IPS-20b (cell line): ENCODE measurements around the gene DPP10.

Source experiments
- H3K27ac ChIP-seq: one replicate; pipeline ENCODE4 v1.5.1; 2013; ENCODE audit warnings: low read length
- H3K27me3 ChIP-seq: 2 replicates; pipeline ENCODE4 v1.6.1; 2013; ENCODE audit warnings: mild to moderate bottlenecking, low read length, inconsistent platforms; ENCODE audit not compliant: insufficient read depth
- H3K36me3 ChIP-seq: 2 replicates; pipeline ENCODE4 v1.6.1; 2013; ENCODE audit warnings: low read depth, mild to moderate bottlenecking, inconsistent platforms, low read length, moderate library complexity; ENCODE audit not compliant: insufficient read depth
- H3K4me1 ChIP-seq: 2 replicates; pipeline ENCODE4 v1.6.1; 2013; ENCODE audit warnings: mild to moderate bottlenecking, control low read depth, inconsistent platforms, low read length, moderate library complexity; ENCODE audit not compliant: insufficient read depth
- H3K4me3 ChIP-seq: 2 replicates; pipeline ENCODE4 v1.5.1; 2013; ENCODE audit warnings: mild to moderate bottlenecking, low read length, inconsistent platforms
- H3K9ac ChIP-seq: 2 replicates; pipeline ENCODE4 v1.6.1; 2013; ENCODE audit warnings: low read depth, mild to moderate bottlenecking, inconsistent platforms, low read length, moderate library complexity
- H3K9me3 ChIP-seq: 2 replicates; pipeline ENCODE4 v1.6.1; 2013; ENCODE audit warnings: mild to moderate bottlenecking, low read depth, low read length, inconsistent platforms; ENCODE audit not compliant: insufficient read depth

Gene DPP10

DNA sequence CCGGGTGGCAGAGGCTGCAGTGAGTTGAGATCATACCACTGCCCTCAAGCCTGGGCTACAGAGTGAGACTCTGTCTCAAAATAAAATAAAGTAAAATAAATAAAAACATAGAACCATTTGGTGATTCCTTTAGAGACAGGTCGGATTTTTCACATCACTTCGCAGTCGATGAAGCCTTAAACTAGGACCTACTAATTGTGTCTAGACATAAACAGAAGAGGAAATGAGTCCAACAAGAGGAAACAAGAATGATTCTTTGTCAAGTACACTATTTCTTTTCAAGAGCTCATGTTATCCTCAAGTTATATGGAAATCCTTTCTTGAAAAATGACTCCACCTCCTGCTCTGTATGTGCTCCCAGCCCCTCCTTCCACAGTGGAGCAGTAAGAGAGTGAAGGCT is 758.9 kb downstream of the DPP10 start:
- Histone ChIP-seq H3K4me3 (no peak overlapping the region), H3K27ac (no peak overlapping the region), H3K27me3 (no peaks in the 10 kb centered on the region), H3K36me3 (no peaks in the 10 kb centered on the region), H3K9ac (no peak overlapping the region), H3K9me3 (no peaks in the 10 kb centered on the region), H3K4me1 (no peaks in the 10 kb centered on the region)

DNA sequence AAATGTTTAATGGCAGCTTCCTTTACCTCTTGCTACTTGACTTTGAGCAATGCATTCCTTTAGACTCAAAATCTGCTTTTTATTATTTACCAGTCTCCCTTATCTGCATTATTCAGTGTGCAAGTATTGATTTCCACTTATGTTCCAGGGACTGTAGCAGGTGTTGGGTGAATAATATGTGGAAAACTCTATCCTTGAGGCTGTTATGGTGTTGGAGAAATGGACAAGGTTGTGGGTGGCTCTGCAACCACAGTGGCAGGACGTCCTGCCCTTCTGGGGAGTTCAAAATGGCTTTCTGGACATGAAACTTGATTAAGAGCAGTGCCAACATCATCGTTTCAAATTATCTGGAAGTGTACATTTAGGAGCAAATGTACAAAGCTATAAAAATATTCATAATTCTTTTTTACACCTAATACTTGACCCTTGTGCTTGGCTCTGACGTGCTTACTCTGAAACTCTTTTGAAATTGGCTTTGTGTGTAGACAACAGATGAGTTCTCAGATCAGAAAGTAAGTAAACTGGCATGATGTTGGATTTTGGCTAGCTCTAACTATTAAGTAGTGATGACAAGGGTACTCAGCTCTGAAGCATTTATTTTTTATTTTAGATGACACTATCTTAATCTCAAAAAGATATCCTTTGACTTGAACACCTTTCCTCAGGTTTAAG is 766.2 kb downstream of the DPP10 start:
- no peak overlapping the region for H3K27ac ChIP-seq
- no peak overlapping the region for H3K4me3 ChIP-seq
- H3K27me3 ChIP-seq: no peaks in the 10 kb centered on the region
- no peaks in the 10 kb centered on the region for H3K9me3 ChIP-seq
- no peak overlapping the region for H3K9ac ChIP-seq
- no peaks in the 10 kb centered on the region for H3K36me3 ChIP-seq
- peaks cover 17% of the 10 kb centered on the region for H3K4me1 ChIP-seq

DNA sequence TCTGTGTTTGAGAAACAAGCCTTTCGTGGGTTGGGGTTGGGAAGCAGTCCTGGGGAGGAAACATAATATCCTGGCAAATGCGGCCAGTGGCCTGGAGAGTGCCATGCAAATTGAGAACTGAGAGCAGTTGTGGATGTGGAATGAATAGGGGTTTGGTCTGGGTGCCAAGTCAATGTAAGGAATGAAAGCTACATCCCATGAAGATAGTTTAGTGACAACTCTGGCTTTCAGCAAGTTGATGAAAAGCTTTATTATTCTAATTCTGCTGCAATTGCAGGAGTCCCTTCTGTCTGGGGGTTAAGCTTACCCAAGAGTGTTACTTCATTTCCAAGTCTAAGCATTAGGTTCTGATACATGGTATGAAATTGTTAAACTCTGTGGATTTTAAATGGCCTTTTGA is 771.6 kb downstream of the DPP10 start:
- Histone ChIP-seq H3K36me3 (no peaks in the 10 kb centered on the region), H3K27me3 (no peaks in the 10 kb centered on the region), H3K4me3 (peak overlapping the region; percentile 40; the same call in 1 of the 2 replicates), H3K9ac (no peak overlapping the region), H3K4me1 (peaks cover 29% of the 10 kb centered on the region), H3K27ac (no peak overlapping the region), H3K9me3 (no peaks in the 10 kb centered on the region)

DNA sequence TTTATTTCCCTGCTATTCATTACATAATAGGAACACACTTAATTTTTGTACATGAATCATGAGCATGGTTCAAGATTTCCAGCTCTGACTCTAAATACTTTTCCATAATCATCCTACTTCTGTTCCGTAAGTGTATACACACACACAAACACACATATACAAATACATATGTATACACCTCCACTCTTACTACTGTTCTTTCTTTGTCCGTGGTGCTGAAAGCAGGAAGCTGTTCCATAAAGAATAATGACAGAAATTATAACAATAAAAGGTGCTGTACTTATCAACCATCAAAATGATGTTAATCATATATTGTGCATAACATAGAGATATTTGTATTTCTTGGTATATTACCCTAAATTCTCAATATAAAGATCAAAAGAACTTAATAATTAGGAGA is 776.9 kb downstream of the DPP10 start:
- H3K27me3 ChIP-seq: no peaks in the 10 kb centered on the region
- H3K4me1 ChIP-seq: peaks cover 7% of the 10 kb centered on the region; the same call in 1 of the 2 replicates
- no peaks in the 10 kb centered on the region for H3K9me3 ChIP-seq
- no peaks in the 10 kb centered on the region for H3K36me3 ChIP-seq
- no peak overlapping the region for H3K4me3 ChIP-seq
- H3K9ac ChIP-seq: no peak overlapping the region
- H3K27ac ChIP-seq: no peak overlapping the region

DNA sequence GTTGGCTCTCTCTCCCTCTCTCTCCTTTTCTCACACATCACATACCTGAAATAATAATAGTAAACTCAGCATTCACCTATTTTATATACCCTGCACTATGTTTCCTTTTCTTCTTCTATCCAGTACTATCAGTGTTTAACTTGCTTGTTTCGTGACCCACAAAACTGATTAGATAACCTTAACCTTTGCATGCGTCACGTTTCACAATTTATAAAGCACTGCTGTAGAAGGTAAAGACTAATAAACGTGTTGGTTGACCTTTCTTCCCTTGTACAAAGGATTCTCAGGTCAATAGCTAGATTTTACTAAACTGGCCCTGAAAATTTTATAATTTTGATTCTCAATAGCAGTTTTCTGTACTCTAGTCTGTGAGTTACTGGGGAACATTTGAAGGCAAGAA is 791.7 kb downstream of the DPP10 start:
- H3K9me3 ChIP-seq: no peaks in the 10 kb centered on the region
- no peak overlapping the region for H3K4me3 ChIP-seq
- H3K27me3 ChIP-seq: no peaks in the 10 kb centered on the region
- H3K4me1 ChIP-seq: no peaks in the 10 kb centered on the region
- no peaks in the 10 kb centered on the region for H3K36me3 ChIP-seq
- H3K9ac ChIP-seq: no peak overlapping the region
- no peak overlapping the region for H3K27ac ChIP-seq

DNA sequence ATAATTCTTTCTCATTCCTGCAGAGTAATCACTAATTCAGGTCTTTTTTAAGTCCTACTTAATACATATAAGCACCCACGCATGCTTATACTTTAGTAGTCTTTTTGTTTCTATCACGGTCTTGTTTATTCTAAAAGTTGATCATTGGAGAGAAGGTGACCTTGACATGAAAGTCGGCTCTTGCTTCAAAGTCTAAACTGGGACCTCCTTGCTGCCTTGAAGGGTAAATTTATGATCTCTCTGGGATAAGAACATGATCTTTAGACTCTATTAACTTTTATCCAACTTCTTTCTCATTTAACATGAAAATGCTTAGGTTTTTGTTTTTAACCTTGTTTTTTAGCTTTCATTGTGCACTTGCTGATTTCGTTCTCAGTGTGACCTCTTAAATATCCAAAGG is 792.3 kb downstream of the DPP10 start:
- Histone ChIP-seq H3K4me3 (no peak overlapping the region), H3K4me1 (no peaks in the 10 kb centered on the region), H3K9me3 (no peaks in the 10 kb centered on the region), H3K27ac (no peak overlapping the region), H3K9ac (no peak overlapping the region), H3K27me3 (no peaks in the 10 kb centered on the region), H3K36me3 (no peaks in the 10 kb centered on the region)

DNA sequence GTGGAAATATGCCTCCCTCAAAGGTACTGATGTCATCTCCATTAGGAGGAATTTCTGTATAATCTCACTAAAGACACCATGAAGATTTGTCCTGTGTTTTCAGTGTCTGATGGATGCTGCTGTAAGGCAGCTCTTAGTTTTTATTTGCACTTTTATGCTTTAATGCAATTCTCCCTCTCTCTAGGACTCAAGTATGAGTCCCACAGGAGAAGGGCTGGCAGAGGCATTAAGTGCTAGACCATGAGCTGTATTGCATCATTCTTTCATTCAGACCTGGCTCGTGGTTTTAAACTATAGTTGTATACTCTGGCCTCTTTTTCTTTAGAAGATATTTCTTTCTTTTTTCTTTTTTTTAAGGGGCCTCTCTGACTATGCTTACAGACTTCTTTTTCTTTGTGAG is 805.6 kb downstream of the DPP10 start:
- H3K4me1 ChIP-seq: no peaks in the 10 kb centered on the region
- no peaks in the 10 kb centered on the region for H3K27me3 ChIP-seq
- H3K36me3 ChIP-seq: no peaks in the 10 kb centered on the region
- no peak overlapping the region for H3K4me3 ChIP-seq
- no peaks in the 10 kb centered on the region for H3K9me3 ChIP-seq
- H3K9ac ChIP-seq: no peak overlapping the region
- H3K27ac ChIP-seq: no peak overlapping the region

DNA sequence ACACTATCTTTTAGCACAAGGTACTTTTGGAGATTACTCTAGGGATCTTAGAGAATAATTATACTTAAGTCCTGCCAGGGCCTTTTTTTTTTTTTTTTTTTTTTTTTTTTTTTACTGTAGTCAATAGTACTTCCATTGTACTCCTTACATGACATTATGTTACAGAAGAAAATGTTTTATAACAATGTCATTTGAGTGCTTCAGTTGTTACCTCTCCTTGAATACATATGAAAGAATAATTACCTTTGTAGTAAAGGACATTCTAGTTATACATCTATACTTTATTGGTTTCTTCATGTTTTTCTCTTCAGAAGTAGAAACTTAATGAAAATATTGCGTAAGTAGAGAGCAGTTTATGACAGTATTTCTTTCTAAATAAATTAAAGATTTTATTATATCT is 834.9 kb downstream of the DPP10 start:
- no peak overlapping the region for H3K4me3 ChIP-seq
- H3K4me1 ChIP-seq: no peaks in the 10 kb centered on the region
- H3K27me3 ChIP-seq: no peaks in the 10 kb centered on the region
- H3K9me3 ChIP-seq: no peaks in the 10 kb centered on the region
- no peak overlapping the region for H3K27ac ChIP-seq
- no peaks in the 10 kb centered on the region for H3K36me3 ChIP-seq
- H3K9ac ChIP-seq: no peak overlapping the region

DNA sequence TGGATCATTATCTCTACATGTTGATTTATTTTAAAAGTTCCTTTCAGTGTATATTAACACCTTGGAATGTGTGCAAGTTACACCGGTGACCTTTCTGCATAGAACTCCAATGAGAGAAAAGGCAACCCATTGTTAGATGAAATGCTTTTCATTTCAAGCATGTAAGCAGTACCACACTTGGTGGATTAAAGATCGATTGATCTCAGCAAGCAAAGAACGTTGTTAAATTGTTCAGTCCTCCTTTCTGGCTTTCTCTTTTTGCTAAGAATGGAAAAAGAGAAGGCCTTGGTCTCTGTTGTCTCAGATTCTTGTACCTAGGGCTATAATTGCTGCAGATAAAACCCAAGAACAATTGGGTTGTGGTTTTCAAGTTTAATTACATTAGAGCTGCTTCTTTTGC is 843.0 kb downstream of the DPP10 start:
- no peak overlapping the region for H3K4me3 ChIP-seq
- H3K27ac ChIP-seq: no peak overlapping the region
- no peak overlapping the region for H3K9ac ChIP-seq
- peaks cover 8% of the 10 kb centered on the region; the same call in 1 of the 2 replicates for H3K4me1 ChIP-seq
- H3K27me3 ChIP-seq: no peaks in the 10 kb centered on the region
- no peaks in the 10 kb centered on the region for H3K9me3 ChIP-seq
- no peaks in the 10 kb centered on the region for H3K36me3 ChIP-seq

DNA sequence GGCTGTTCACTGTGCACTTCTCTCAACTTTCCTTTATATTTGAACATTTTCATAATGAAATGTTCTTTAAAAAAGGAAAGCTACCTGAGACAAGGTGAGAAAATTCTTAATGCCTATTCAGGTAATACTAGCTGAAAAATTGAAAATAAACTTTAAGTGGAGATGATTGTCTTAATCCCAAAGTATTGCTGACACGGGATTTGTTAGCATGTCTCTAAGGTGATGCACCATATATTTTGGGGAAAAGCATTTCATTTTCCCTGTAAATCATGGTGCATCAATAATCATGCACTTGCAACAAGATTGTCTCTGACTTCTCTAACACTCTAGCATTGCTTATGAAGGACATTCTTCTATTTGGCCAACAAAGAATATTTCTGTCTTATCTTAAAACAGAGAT is 848.0 kb downstream of the DPP10 start:
- Histone ChIP-seq H3K36me3 (no peaks in the 10 kb centered on the region), H3K27me3 (no peaks in the 10 kb centered on the region), H3K9ac (no peak overlapping the region), H3K4me3 (no peak overlapping the region), H3K27ac (no peak overlapping the region), H3K9me3 (no peaks in the 10 kb centered on the region), H3K4me1 (peaks cover 18% of the 10 kb centered on the region; the same call in 1 of the 2 replicates)

DNA sequence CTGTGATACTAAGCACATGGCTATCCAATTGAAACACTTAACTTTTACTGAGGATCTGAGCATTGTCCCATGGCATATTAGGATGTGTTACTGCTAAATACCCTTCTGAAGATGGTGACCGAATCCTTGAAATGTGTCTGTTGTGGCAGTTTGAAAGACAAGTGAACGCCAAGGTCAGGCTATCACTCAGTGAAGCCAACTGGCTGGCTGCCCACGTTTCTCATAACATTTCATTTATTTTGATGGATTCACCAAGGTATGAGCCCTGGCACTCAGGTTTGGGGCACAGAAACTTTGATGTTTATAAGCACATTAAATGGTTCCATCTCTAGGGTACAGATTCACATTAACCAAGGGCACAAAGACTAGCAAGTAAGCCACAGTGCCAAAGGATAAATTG is 850.3 kb downstream of the DPP10 start:
- no peaks in the 10 kb centered on the region for H3K9me3 ChIP-seq
- no peaks in the 10 kb centered on the region for H3K27me3 ChIP-seq
- H3K4me3 ChIP-seq: no peak overlapping the region
- no peak overlapping the region for H3K27ac ChIP-seq
- no peak overlapping the region for H3K9ac ChIP-seq
- H3K36me3 ChIP-seq: no peaks in the 10 kb centered on the region
- H3K4me1 ChIP-seq: peaks cover 17% of the 10 kb centered on the region; the same call in 1 of the 2 replicates

DNA sequence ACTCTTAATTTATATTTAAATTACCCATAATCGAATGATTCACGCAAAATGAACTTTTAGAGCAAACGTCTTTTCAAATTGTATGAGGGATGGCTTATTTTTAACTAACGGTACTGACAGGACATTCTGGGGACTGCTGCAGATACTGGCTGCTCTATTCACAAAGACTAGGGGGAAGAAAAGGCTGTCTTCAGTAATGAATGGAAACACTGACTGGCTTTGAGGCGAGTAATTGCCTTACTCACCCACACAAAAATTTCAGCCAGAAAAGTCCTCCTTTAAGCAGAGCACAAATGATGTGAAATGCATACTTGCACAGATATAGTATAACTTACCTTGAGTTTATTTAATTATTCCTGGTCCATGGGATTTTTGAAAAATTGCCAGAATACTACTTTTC is 852.6 kb downstream of the DPP10 start:
- no peak overlapping the region for H3K27ac ChIP-seq
- no peak overlapping the region for H3K9ac ChIP-seq
- no peaks in the 10 kb centered on the region for H3K9me3 ChIP-seq

More for the DNA sequence above, 852.6 kb downstream of the DPP10 start:
- H3K36me3 ChIP-seq: no peaks in the 10 kb centered on the region
- H3K27me3 ChIP-seq: no peaks in the 10 kb centered on the region
- H3K4me3 ChIP-seq: no peak overlapping the region
- H3K4me1 ChIP-seq: peaks cover 17% of the 10 kb centered on the region; the same call in 1 of the 2 replicates
